ENCODE measurements around the gene RHOV.

RHOV gene

GRCh38 chr15:40911141-40911540, 37.1 kb upstream of the RHOV start:
- DNase-seq (ENCODE audit: low read depth): no peak
- H3K4me3 ChIP-seq (ENCODE audit: low read depth, low read length): no peak overlapping the region
- TF ChIP-seq CTCF (IDR thresholded peaks at IDR 0.05; ENCODE audit: low read depth, low read length, missing control alignments): no peak

- TF ChIP-seq CTCF (IDR thresholded peaks at IDR 0.05; ENCODE audit: low read depth, low read length, missing control alignments): no peak
- DNase-seq (ENCODE audit: low read depth): no peak
- H3K4me3 ChIP-seq (ENCODE audit: low read depth, low read length): no peak overlapping the region
These were observed 35.9 kb upstream of the RHOV start for GRCh38 chr15:40909662-40910630.

- no peak overlapping the region for H3K4me3 ChIP-seq (ENCODE audit: low read depth, low read length)
- TF ChIP-seq CTCF (IDR thresholded peaks at IDR 0.05; ENCODE audit: low read depth, low read length, missing control alignments): no peak
- DNase-seq (ENCODE audit: low read depth): no peak
These were observed 34.1 kb upstream of the RHOV start for GRCh38 chr15:40908095-40908494.

GRCh38 chr15:40906991-40907802, 33.2 kb upstream of the RHOV start:
- peak overlapping the region; percentile 50 for H3K4me3 ChIP-seq (ENCODE audit: low read depth, low read length)
- no peak for TF ChIP-seq CTCF (IDR thresholded peaks at IDR 0.05; ENCODE audit: low read depth, low read length, missing control alignments)
- no peak for DNase-seq (ENCODE audit: low read depth)

- H3K4me3 ChIP-seq (ENCODE audit: low read depth, low read length): peak overlapping the region; percentile 50
- DNase-seq (ENCODE audit: low read depth): peak; percentile 37
- peak; percentile 87 for TF ChIP-seq CTCF (IDR thresholded peaks at IDR 0.05; ENCODE audit: low read depth, low read length, missing control alignments)
These were observed 32.3 kb upstream of the RHOV start for GRCh38 chr15:40906091-40906990.

- H3K4me3 ChIP-seq (ENCODE audit: low read depth, low read length): no peak overlapping the region
- no peak for DNase-seq (ENCODE audit: low read depth)
- TF ChIP-seq CTCF (IDR thresholded peaks at IDR 0.05; ENCODE audit: low read depth, low read length, missing control alignments): no peak
These were observed 30.6 kb upstream of the RHOV start for GRCh38 chr15:40904552-40905201.
